Suprapubic skin (tissue), 4 donors: ENCODE measurements around the gene CHAMP1. TPM values are rescaled to one million over a fixed set of nuclear protein-coding genes. Genes with fewer than 3 reads are reported as not detected.
A peak's percentile ranks its signal among the peaks of the same experiment; 100 is the strongest.

Experiments
- DNase-seq, 2 donors: peaks; one replicate each; pipeline ENCODE4 v3.0.0-alpha.2; 2019; ENCODE audit warnings: low spot score in 2 of 2
- H3K27ac ChIP-seq: fragments of 200-600 bp; sonication (generic); one replicate; pipeline ENCODE4 v1.5.1; 2019
- H3K27me3 ChIP-seq: fragments of 200-600 bp; sonication (generic); one replicate; pipeline ENCODE4 v1.5.1; 2019
- H3K36me3 ChIP-seq: fragments of 200-600 bp; sonication (generic); one replicate; pipeline ENCODE4 v1.5.1; 2019
- H3K4me1 ChIP-seq: fragments of 200-600 bp; sonication (generic); one replicate; pipeline ENCODE4 v1.5.1; 2019
- H3K4me3 ChIP-seq: fragments of 200-600 bp; sonication (generic); one replicate; pipeline ENCODE4 v1.5.1; 2019; ENCODE audit warnings: mild to moderate bottlenecking
- H3K9me3 ChIP-seq: fragments of 200-600 bp; sonication (generic); one replicate; pipeline ENCODE4 v1.5.1; 2019
- EP300 ChIP-seq: sonication (generic); formaldehyde crosslinking; IDR thresholded peaks from one replicate; pipeline ENCODE4 v1.6.1; 2017; ENCODE audit warnings: antibody characterized with exemption
- POLR2A ChIP-seq, 2 donors: fragments of 450-650 bp; IDR thresholded peaks; one replicate each; pipeline ENCODE4 v1.6.1; 2017; ENCODE audit warnings: antibody characterized with exemption in 2 of 2, mild to moderate bottlenecking in 2 of 2, moderate library complexity in 2 of 2
- POLR2AphosphoS5 ChIP-seq, 3 donors: sonication (generic); formaldehyde crosslinking; IDR thresholded peaks; one replicate each; pipeline ENCODE4 v1.6.1; 2017; ENCODE audit warnings: antibody characterized with exemption in 3 of 3
- WGBS: methylation state at CpG from one replicate; pipeline ENCODE4 v1.1.5; 2018; 5-methylcytosine and 5-hydroxymethylcytosine counted together
- total RNA-seq, 4 donors: library from RNA; depleted of rRNA; stranded (reverse); fragments of >200 nt; gene quantifications; one replicate each; pipeline ENCODE4 v1.1.0, GENCODE V29; 2016
- TF ChIP-seq, protein P1 (sequence below), 2 donors: fragments of 200-600 bp in 1 of 2; fragments of 450-650 bp in 1 of 2; sonication (generic) in 1 of 2; IDR thresholded peaks; one replicate each; pipeline ENCODE4 v1.5.1; 2016 to 2019; ENCODE audit warnings: antibody characterized with exemption in 2 of 2, mild to moderate bottlenecking in 1 of 2, moderate library complexity in 1 of 2

Gene CHAMP1
- total RNA-seq, 4 donors from 2014 or later = 10.0 to 22.1 (median 15.0) TPM

DNA sequence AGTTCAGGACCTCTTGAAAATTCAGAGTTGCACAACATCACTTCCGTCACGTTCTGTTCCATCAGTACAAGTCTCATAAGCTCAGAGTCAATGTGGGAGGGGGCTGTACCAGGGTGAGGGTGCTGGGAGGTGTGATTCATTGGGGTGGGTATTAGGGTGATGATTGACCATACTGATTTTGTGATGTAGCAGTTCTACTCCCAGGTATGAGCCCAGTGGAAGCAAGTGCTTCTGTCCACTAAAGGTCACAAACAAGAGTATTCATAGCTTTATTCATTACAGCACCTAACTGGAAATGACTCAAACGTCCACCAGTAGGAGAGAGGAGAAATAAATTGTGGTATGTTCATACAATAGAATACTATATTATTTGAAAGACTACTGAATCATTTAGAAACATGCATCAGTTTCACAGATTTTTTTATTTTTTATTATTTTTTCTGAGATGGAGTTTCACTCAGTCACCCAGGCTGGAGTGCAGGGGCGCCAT lies 45.0 kb upstream of the CHAMP1 start:
- Histone ChIP-seq H3K36me3 (peaks cover 92% of the 10 kb centered on the region), H3K9me3 (no peaks in the 10 kb centered on the region), H3K27ac (no peak overlapping the region), H3K4me1 (no peaks in the 10 kb centered on the region), H3K4me3 (no peak overlapping the region), H3K27me3 (no peaks in the 10 kb centered on the region)
- WGBS = 88% methylated on average over 4 of the region's 4 CpGs
- DNase-seq = no peak
- TF ChIP-seq, protein P1, sequence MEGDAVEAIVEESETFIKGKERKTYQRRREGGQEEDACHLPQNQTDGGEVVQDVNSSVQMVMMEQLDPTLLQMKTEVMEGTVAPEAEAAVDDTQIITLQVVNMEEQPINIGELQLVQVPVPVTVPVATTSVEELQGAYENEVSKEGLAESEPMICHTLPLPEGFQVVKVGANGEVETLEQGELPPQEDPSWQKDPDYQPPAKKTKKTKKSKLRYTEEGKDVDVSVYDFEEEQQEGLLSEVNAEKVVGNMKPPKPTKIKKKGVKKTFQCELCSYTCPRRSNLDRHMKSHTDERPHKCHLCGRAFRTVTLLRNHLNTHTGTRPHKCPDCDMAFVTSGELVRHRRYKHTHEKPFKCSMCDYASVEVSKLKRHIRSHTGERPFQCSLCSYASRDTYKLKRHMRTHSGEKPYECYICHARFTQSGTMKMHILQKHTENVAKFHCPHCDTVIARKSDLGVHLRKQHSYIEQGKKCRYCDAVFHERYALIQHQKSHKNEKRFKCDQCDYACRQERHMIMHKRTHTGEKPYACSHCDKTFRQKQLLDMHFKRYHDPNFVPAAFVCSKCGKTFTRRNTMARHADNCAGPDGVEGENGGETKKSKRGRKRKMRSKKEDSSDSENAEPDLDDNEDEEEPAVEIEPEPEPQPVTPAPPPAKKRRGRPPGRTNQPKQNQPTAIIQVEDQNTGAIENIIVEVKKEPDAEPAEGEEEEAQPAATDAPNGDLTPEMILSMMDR (IDR thresholded peaks at IDR 0.05) = no peak
- TF ChIP-seq POLR2A (IDR thresholded peaks at IDR 0.05) (no peak), POLR2AphosphoS5 (IDR thresholded peaks at IDR 0.05) (no peak), EP300 (no peak)

DNA sequence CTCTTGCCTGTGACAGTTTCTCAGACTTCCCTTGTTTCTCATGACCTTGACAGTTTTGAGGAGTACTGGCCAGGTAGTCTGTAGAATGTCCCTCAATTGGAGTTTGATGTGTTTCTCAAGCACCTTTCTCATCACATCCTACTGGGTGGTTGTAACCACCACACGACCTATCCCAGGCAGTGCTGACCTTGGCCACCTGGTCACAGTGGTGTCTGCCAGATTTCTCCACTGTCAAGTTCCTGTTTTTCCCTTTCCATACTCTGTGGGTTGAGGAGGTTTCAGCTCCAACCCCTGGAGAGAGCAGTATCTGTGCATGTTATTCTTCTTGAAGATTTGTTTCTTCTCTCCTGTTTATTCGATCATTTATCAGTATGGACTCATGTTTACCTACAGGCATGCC lies 41.3 kb upstream of the CHAMP1 start:
- no peaks in the 10 kb centered on the region for H3K9me3 ChIP-seq
- TF ChIP-seq, protein P1 (IDR thresholded peaks at IDR 0.05) = no peak
- no peak for TF ChIP-seq POLR2AphosphoS5 (IDR thresholded peaks at IDR 0.05)
- TF ChIP-seq EP300 = no peak
- no peak for TF ChIP-seq POLR2A (IDR thresholded peaks at IDR 0.05)
- 93% methylated on average over 2 of the region's 2 CpGs for WGBS
- H3K4me3 ChIP-seq = no peak overlapping the region
- no peaks in the 10 kb centered on the region for H3K4me1 ChIP-seq
- H3K27ac ChIP-seq = no peak overlapping the region
- H3K27me3 ChIP-seq = no peaks in the 10 kb centered on the region
- no peak for DNase-seq
- peaks cover 69% of the 10 kb centered on the region for H3K36me3 ChIP-seq

DNA sequence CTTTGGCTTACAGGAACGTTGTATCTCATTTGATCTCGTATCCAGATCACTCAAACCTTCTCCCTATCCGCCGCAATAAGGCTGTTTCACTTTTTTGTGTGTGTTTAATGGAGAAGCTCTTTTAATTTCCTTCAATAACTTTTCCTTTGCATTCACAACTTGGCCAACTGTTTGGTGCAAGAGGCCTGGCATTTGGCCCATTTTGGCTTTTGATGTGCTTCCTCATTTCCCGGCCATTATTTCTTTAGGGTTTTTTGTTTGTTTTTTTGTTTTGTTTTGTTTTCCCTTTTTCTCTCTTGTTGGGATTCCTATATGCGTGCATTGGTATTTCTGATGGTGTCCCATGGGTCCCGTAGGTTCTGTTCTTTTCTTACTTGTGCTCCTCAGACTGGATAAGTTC lies 39.0 kb upstream of the CHAMP1 start:
- TF ChIP-seq EP300 (no peak), POLR2A (IDR thresholded peaks at IDR 0.05) (no peak), POLR2AphosphoS5 (IDR thresholded peaks at IDR 0.05) (no peak)
- TF ChIP-seq, protein P1 (IDR thresholded peaks at IDR 0.05) = no peak
- Histone ChIP-seq H3K9me3 (no peaks in the 10 kb centered on the region), H3K36me3 (peaks cover 46% of the 10 kb centered on the region), H3K4me3 (no peak overlapping the region), H3K27me3 (no peaks in the 10 kb centered on the region), H3K27ac (no peak overlapping the region), H3K4me1 (peaks cover 6% of the 10 kb centered on the region)
- WGBS = 81% methylated on average over 7 of the region's 7 CpGs
- no peak for DNase-seq

DNA sequence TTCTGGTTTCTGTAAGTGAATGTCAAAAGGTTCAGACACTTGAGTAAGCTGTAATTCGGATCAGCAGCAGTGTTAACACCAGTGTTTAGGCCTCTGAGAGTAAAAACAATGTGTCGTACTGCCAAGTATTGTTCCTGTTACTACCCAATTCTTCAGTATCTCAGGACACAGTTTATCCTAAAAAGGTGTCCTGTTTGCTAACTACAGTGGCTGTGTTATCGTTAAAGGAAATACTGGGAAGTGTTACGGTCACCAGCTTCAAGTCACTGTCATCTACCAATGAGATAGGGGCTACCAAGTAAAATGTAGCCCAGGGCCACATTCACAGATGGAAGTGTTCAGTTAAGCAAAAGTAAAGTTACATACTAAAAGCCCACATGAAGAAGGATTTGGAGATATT lies 35.2 kb upstream of the CHAMP1 start:
- Histone ChIP-seq H3K4me1 (peaks cover 29% of the 10 kb centered on the region), H3K9me3 (no peaks in the 10 kb centered on the region), H3K27ac (no peak overlapping the region), H3K36me3 (peaks cover 15% of the 10 kb centered on the region), H3K4me3 (no peak overlapping the region), H3K27me3 (no peaks in the 10 kb centered on the region)
- 90% methylated on average over 4 of the region's 4 CpGs for WGBS
- TF ChIP-seq, protein P1 (IDR thresholded peaks at IDR 0.05) = no peak
- TF ChIP-seq EP300 (no peak), POLR2A (IDR thresholded peaks at IDR 0.05) (no peak), POLR2AphosphoS5 (IDR thresholded peaks at IDR 0.05) (no peak)
- DNase-seq = no peak

DNA sequence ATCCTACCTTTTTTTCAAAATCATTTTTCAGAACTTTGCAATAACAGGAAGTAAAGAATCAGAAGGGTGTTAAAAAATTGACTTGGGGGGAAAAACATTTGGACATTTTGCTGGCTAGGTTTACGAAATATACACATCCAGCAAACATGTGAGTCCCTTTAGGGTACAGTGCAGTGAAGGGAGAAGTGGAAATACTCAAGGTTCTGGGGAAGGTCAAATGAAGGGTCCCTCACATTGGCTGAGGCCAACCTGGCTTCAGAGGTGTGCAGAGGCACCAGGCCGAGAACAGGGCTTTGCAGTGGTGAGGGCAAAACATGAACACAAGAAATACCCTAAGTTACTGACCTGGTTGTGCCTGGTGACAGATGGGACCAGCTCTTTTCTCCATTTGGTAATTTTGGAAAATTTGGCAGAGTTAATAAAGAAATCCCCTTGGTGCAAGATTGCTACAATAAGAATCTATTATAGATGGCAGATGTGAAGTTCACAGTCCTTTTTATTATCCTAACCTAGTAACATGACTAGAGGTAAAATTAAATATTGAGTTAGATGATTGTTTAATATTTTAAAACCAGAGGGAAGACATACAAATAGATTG lies 34.4 kb upstream of the CHAMP1 start:
- WGBS = 94% methylated on average over 2 of the region's 2 CpGs
- DNase-seq = peak in 1 of 2 donors; percentile 27
- Histone ChIP-seq H3K4me1 (peaks cover 32% of the 10 kb centered on the region), H3K27me3 (no peaks in the 10 kb centered on the region), H3K36me3 (peaks cover 11% of the 10 kb centered on the region), H3K9me3 (no peaks in the 10 kb centered on the region), H3K27ac (peak overlapping the region; percentile 98), H3K4me3 (no peak overlapping the region)
- no peak for TF ChIP-seq POLR2AphosphoS5 (IDR thresholded peaks at IDR 0.05)
- TF ChIP-seq EP300 = no peak
- no peak for TF ChIP-seq POLR2A (IDR thresholded peaks at IDR 0.05)
